Right forelimb (tissue), 1 donor: Measurements from ENCODE around the gene TCTN2.

ENCODE experiments used
- DNase-seq: peaks from one replicate; pipeline ENCODE4 v3.0.0-alpha.2; 2018

TCTN2 gene

GRCh38 chr12:123743002-123743401 lies 72.1 kb downstream of the TCTN2 start:
- DNase-seq = no peak

GRCh38 chr12:123744836-123745235 lies 73.9 kb downstream of the TCTN2 start:
- DNase-seq = no peak

- DNase-seq = no peak
Measured at GRCh38 chr12:123747309-123747708, 76.4 kb downstream of the TCTN2 start.

- no peak for DNase-seq
Measured at GRCh38 chr12:123748161-123748560, 77.2 kb downstream of the TCTN2 start.

GRCh38 chr12:123748661-123749060 lies 77.7 kb downstream of the TCTN2 start:
- DNase-seq = no peak

GRCh38 chr12:123749355-123749754 lies 78.4 kb downstream of the TCTN2 start:
- no peak for DNase-seq

- DNase-seq = no peak
Measured at GRCh38 chr12:123750159-123750656, 79.3 kb downstream of the TCTN2 start.

GRCh38 chr12:123752046-123752445 lies 81.1 kb downstream of the TCTN2 start:
- no peak for DNase-seq

GRCh38 chr12:123754041-123754772 lies 83.3 kb downstream of the TCTN2 start:
- no peak for DNase-seq

- DNase-seq = no peak
Measured at GRCh38 chr12:123757561-123757960, 86.6 kb downstream of the TCTN2 start.
